ENCODE results near the gene S1PR3. TPM values are rescaled to one million over a fixed set of nuclear protein-coding genes. Genes with fewer than 3 reads are reported as not detected.
A peak's percentile ranks its signal among the peaks of the same experiment; 100 is the strongest.

S1PR3 gene
- total RNA-seq, 1 donor from 2014 or later, result 18.3 TPM

DNA sequence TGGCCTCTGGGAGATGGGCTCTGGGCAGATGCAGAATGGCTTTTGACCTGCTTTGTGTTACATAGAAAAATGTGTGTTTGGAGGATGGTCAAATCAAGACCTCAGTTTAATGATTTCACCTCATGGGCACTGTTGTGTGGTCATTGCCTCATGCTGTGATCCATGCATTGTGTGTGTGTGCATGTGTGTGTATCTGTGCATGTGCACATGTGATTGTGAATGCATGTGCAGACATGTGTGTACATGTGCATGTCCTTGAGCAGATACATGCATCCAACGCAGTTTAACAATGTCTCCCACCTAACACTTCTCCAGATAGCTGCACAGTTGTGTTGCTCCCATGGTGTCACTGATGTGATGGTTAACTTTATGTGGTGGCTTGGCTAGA lies 40.1 kb upstream of the S1PR3 start:
- H3K27ac Mint-ChIP-seq (ENCODE audit: unreplicated experiment), result no peak overlapping the region
- H3K4me3 Mint-ChIP-seq (ENCODE audit: unreplicated experiment), result no peak overlapping the region
- no peak for TF ChIP-seq CTCF (IDR thresholded peaks at IDR 0.05; ENCODE audit: unreplicated experiment)
- H3K4me1 Mint-ChIP-seq (ENCODE audit: unreplicated experiment), result peaks cover 45% of the 10 kb centered on the region
- no peaks in the 10 kb centered on the region for H3K36me3 Mint-ChIP-seq (ENCODE audit: low read depth, unreplicated experiment)
- H3K9me3 Mint-ChIP-seq (ENCODE audit: unreplicated experiment), result no peaks in the 10 kb centered on the region
- DNase-seq (ENCODE audit: low spot score), result no peak
- H3K27me3 Mint-ChIP-seq (ENCODE audit: unreplicated experiment), result peaks cover 4% of the 10 kb centered on the region

- no peaks in the 10 kb centered on the region for H3K9me3 Mint-ChIP-seq (ENCODE audit: unreplicated experiment)
- no peak overlapping the region for H3K27ac Mint-ChIP-seq (ENCODE audit: unreplicated experiment)
- H3K27me3 Mint-ChIP-seq (ENCODE audit: unreplicated experiment), result peaks cover 7% of the 10 kb centered on the region
- TF ChIP-seq CTCF (IDR thresholded peaks at IDR 0.05; ENCODE audit: unreplicated experiment), result no peak
- H3K4me1 Mint-ChIP-seq (ENCODE audit: unreplicated experiment), result peaks cover 46% of the 10 kb centered on the region
- no peak overlapping the region for H3K4me3 Mint-ChIP-seq (ENCODE audit: unreplicated experiment)
- H3K36me3 Mint-ChIP-seq (ENCODE audit: low read depth, unreplicated experiment), result no peaks in the 10 kb centered on the region
- no peak for DNase-seq (ENCODE audit: low spot score)
Observed at GRCh38 chr9:88952086-88952615, 39.1 kb upstream of the S1PR3 start.

DNA sequence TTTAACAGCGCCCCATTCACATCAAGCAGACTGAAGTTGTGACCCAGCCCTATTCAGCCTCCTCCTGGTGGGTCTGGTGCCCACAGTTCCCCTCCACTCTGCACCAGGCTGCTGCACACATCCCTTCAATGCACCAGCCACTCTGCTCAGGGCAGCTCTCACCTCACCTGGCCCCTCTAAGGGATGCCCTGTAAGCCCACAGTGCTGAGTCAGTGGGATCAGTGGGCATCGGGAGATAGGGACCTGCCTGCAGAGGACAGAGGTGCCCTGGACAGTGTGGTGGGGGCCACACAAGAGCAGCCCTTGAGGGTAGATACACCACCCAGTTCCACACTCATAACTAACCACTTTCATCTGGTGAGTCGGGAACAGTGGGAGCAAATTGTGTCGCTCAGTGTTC lies 38.3 kb upstream of the S1PR3 start:
- H3K27ac Mint-ChIP-seq (ENCODE audit: unreplicated experiment), result no peak overlapping the region
- H3K9me3 Mint-ChIP-seq (ENCODE audit: unreplicated experiment), result no peaks in the 10 kb centered on the region
- H3K36me3 Mint-ChIP-seq (ENCODE audit: low read depth, unreplicated experiment), result no peaks in the 10 kb centered on the region
- DNase-seq (ENCODE audit: low spot score), result no peak
- H3K27me3 Mint-ChIP-seq (ENCODE audit: unreplicated experiment), result peaks cover 8% of the 10 kb centered on the region
- H3K4me1 Mint-ChIP-seq (ENCODE audit: unreplicated experiment), result peaks cover 49% of the 10 kb centered on the region
- no peak for TF ChIP-seq CTCF (IDR thresholded peaks at IDR 0.05; ENCODE audit: unreplicated experiment)
- H3K4me3 Mint-ChIP-seq (ENCODE audit: unreplicated experiment), result no peak overlapping the region

DNA sequence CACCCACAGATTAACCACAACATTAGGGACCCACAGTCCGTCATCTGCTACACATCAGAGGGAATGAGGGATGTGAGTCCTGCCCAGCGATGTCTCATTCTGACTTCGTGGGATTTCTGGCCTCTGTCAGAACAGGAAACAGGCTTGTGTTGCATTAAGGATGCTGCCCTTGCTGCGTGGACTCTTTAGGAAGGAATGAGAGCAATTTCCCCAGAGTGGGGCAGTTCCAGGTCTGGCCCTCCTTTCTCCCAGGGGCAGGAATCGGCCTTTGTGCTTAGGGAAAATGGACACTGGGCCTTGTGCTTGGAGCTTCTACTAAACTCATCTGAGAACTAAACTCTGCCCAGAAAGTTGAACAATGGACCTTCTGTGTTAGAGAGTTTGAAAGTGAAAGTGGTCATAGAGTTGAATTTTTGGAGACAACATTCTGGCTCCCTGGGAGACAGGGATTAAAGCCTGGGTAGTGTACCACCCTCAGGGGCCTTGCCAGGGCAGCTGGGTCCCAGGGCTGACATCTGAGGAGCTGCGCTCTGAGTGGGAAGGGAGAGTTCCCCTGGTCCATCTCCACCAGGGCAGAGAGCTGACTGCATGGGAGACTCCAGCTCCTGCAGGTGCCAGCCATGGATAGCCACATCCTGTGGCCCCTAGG lies 37.8 kb upstream of the S1PR3 start:
- Mint-ChIP-seq H3K4me3 (ENCODE audit: unreplicated experiment) (no peak overlapping the region), H3K36me3 (ENCODE audit: low read depth, unreplicated experiment) (no peaks in the 10 kb centered on the region), H3K4me1 (ENCODE audit: unreplicated experiment) (peaks cover 54% of the 10 kb centered on the region), H3K9me3 (ENCODE audit: unreplicated experiment) (no peaks in the 10 kb centered on the region), H3K27ac (ENCODE audit: unreplicated experiment) (peak overlapping the region; percentile 9), H3K27me3 (ENCODE audit: unreplicated experiment) (peaks cover 8% of the 10 kb centered on the region)
- no peak for TF ChIP-seq CTCF (IDR thresholded peaks at IDR 0.05; ENCODE audit: unreplicated experiment)
- DNase-seq (ENCODE audit: low spot score), result no peak

- Mint-ChIP-seq H3K9me3 (ENCODE audit: unreplicated experiment) (no peaks in the 10 kb centered on the region), H3K4me3 (ENCODE audit: unreplicated experiment) (no peak overlapping the region), H3K4me1 (ENCODE audit: unreplicated experiment) (peaks cover 52% of the 10 kb centered on the region), H3K27me3 (ENCODE audit: unreplicated experiment) (peaks cover 8% of the 10 kb centered on the region), H3K36me3 (ENCODE audit: low read depth, unreplicated experiment) (no peaks in the 10 kb centered on the region), H3K27ac (ENCODE audit: unreplicated experiment) (no peak overlapping the region)
- DNase-seq (ENCODE audit: low spot score), result no peak
- TF ChIP-seq CTCF (IDR thresholded peaks at IDR 0.05; ENCODE audit: unreplicated experiment), result no peak
Observed at GRCh38 chr9:88954066-88954465, 37.2 kb upstream of the S1PR3 start.

All from endothelial cell (in vitro differentiated cells).